Erythroblast (primary cell): Measurements from ENCODE around the gene LTA.

Source experiments
- GATA1 ChIP-seq: IDR thresholded peaks from 2 replicates; pipeline ENCODE4 v1.6.1; 2011; ENCODE audit warnings: low read depth, mild to moderate bottlenecking, control low read depth, low read length, moderate library complexity
- POLR2A ChIP-seq: IDR thresholded peaks from 2 replicates; pipeline ENCODE4 v1.6.1; 2011; ENCODE audit warnings: mild to moderate bottlenecking, low read length

DNA sequence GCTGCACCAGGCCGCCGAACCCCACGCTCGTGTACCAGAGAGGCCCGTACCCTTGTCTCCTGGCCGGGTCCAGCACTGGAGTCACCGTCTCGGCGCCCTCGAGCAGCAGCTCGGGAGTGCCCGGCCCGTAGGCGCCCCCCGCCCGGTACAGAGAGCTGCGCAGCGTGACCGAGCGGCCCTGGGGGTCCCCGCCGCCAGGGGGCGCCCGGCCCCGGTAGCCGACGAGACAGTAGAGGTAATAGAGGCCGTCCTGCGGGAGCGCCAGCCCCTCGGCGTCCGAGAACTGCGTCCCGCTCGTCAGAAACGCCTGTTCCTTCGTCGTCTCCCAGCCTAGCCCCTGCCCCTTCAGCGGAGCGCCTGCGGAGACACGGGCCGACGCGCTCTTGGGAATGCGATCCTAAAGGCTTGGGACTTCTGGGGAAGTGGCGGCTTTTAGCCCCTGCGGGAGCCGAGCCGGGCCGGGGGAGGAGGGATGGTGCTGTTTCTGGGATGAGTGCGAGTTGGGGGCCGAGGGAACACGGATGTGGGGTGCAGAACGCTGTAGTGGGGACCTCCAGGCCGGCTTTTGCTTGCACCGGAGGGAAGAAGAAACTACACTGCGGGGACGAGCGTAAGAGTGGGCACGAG, 8.8 kb downstream of the LTA start:
- TF ChIP-seq POLR2A (no peak), GATA1 (no peak)
